HG03095 (cell line): Measurements from ENCODE around the gene TYW1B.
"Not testable (repeated sequence)": the region's sequence is repeated elsewhere in the genome, so short reads cannot be mapped to it uniquely, and the experiment has no call there.

ENCODE experiments used
- ATAC-seq: cut with Tn5 transposase; IDR thresholded peaks from one replicate; pipeline ENCODE4 v1.9.1; 2021; ENCODE audit warnings: moderate library complexity; ENCODE audit not compliant: unreplicated experiment

TYW1B gene

DNA sequence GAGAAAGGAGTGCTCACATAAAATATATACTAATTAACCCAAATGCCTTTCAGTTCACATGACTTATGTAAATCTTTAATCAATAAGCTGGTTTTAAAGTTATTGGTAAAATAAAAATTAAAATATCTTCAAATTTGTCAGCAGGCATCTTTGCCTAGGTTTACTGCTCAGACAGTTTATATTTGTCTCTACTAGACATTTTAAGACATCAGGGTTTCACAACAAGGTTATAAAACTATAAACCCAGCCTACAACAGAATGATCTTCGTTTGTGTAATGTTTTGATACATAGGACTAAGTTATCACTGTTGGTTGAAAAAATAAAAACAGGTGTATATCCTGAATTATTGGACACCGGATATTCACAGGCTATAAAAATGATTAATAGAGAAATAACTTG, 67.4 kb downstream of the TYW1B start:
- ATAC-seq, result no peak

- no peak for ATAC-seq
These were observed 73.7 kb downstream of the TYW1B start for GRCh38 chr7:72754312-72754711.

DNA sequence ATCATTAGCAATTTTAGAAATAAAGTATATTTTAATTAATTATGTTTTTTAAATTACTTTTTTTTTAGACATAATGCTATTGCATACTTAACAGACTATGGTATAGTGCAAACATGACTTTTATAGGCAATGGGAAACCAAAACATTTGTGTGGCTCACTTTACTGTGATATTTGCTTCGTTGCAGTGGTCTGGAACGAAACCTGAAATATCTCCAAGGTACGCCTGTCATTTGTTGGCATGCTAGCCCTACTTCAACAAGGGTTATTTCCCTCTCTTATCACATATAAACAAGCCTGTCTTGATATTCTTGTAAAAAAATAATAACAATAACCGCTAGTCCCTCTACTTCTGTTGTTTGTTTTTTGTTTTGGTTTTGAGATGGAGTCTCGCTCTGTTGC, 74.2 kb downstream of the TYW1B start:
- no peak for ATAC-seq

DNA sequence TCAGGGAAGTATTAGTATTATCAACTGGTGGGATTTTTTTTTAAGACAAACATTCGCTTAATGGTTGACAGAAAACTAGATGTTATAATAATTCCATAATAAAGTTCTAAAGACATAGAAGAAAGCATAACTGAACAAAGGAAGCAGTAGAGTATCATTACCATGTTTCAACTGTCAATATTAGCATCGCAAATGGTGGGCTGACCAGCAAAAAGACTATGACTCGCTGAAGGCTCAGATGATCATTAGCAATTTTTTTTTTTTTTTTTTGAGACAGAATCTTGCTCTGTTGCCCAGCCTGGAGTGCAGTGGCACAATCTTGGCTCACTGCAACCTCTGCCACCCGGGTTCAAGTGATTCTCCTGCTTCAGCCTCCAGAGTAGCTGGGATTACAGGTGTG, 74.8 kb downstream of the TYW1B start:
- not testable (repeated sequence) for ATAC-seq

DNA sequence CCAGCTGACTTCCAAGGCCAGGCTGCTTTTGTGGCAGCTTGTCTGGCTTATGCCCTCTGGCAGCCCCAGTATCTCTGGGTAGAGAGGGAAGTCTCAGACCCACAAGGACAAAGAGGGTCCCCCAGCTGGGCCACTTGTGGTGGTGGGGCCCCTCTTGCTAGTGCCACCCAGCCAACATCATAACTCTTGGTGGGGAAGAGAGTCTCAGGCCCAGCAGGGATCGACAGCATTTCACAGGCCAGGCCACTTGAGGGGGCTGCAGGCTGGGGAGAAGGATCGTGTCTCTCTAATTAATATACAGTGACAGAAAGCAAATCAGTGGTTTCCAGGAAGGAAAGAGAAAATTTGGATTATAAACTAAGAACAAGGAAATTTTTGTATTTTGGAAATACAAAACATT, 76.0 kb downstream of the TYW1B start:
- ATAC-seq, result no peak

- no peak for ATAC-seq
These were observed 76.6 kb downstream of the TYW1B start for GRCh38 chr7:72751378-72751777.

GRCh38 chr7:72748649-72749048, 79.4 kb downstream of the TYW1B start:
- not testable (repeated sequence) for ATAC-seq

DNA sequence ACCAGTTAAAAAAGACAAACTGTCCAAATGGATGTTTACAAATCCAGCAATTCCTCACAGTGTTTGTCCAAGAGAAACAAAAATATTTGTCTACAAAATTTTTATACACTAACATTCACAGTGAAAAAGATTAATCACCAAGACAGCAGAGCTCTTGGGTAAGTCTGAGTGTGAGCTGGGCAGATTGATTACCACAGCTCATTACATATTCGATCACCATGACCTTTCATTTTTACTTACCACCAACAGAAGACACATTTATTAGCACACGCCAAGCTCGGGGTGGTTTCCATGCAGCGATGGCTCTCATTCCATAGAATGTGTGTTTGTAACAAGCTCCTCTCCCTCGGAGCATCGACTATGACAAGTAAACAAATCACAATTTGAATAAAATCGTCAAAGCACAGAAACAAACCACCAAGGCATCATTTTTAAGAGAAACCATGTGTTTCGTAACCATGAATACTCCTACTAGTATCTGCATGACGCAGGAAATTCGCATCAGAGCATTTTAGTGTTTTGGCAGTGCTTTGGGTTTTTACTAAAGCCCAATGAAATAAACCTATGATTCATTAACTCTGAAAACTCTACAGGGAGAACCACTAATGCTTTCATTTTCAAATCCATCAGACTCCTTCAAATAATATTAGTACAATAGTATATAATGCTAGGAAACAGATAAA, 83.6 kb downstream of the TYW1B start:
- ATAC-seq, result not testable (repeated sequence)

DNA sequence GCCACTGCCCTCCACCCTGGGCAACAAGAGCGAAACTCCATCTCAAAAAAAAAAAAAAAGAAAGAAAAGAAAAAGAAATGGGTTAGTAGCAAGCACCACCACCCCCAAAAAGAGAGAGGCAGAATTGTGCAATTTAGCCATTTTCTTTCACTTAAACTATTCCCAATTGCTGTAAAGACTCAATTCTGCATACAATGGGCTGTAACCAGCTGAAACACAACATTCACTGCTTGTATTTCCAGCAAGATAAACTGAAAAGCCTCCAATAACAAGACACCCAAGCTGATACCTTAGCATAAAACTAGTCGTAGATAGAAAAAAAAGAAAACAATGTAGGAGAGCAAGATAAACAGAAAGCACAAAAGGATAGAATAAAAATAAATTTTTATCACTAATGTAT, 84.2 kb downstream of the TYW1B start:
- ATAC-seq, result not testable (repeated sequence)

DNA sequence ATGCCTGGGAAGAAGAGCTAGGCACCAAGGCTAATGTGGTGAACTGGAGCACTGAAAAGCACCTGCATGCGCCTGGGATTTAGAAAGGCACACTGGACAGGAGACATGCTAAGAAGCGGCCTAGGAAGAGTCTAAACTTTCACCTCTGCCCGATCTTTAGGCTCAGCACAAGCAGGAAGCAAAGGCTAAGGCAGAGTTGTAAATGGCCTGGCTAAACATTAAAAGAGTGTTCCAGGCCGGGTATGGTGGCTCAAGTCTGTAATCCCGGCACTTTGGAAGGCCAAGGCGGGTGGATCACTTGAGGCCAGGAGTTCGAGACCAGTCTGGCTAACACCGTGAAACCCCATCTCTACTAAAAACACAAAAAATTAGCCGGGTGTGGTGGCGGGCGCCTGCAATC, 88.3 kb downstream of the TYW1B start:
- not testable (repeated sequence) for ATAC-seq

DNA sequence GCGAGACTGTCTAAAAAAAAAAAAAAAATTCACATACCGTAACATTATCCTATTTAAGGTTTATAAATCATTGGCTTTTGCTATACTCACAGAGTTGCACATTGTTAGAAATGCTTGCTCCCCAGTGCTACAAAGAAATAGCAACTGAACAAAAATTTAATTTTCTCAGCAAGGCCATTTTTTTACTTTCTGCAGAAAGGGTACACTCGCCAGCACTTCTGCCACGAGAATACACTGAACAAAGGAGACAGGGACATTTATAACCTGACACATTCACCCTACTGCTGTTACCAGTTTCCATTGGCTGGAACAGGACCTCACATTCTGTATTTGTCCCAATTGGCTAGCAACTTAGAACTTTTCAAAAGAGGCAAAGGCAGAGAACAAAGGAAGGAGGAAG, 92.1 kb downstream of the TYW1B start:
- not testable (repeated sequence) for ATAC-seq

DNA sequence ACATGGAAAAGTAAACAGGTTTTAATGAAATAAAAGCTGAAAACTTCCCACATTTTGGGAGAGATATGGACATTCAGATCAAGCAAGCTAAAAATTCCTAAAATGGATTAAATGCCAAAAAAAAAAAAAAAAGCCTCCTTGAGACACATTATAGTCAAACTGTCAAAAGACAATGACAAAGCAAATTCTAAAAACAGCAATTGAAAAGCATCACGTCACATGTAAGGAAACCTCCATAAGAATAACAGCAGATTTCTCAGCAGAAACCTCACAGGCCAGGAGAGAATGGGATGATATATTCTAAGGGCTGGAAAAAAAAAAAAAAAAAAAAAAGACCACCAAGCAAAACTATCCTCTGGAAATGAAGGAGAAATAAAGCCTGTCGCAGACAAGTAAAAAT, 97.2 kb downstream of the TYW1B start:
- not testable (repeated sequence) for ATAC-seq

DNA sequence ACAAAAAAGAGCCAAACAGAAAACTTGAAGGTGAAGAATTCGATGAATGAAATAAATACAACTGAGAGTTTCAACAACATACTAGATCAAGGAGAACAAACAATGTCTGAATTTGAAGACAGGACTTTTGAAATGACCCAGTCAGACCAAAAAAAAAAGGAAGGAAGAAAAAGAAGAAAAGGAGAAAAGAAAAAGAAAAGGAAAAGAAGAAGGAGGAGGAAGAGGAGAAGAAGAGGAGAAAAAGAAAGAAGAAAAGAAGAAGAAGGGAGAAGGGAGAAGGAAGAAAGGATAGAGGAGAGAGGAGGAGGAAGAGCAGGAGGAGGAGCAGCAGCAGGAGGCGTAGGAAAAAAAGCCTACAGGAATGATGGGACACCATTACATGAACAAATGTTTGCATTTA, 97.6 kb downstream of the TYW1B start:
- ATAC-seq, result not testable (repeated sequence)

GRCh38 chr7:72729130-72729529, 98.9 kb downstream of the TYW1B start:
- ATAC-seq, result not testable (repeated sequence)

DNA sequence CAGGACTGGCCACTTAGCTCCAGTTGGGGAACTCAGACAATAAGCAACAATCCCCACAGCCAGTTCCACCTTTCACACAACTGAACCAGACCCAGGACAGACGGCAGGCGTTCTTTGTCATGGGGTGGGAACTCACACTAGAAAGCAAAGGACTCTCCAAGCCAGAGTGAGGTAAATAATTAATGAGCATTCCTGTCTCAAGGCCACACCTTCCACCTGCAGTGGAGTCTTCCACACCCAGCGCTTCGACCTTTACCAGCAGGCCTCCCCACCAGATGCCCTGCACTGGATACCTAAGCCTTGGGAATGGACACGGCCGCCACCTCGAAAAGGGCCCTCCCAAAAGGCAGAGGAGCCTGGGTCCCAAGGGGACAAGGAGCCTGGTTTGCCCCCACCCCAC, 105.3 kb downstream of the TYW1B start:
- not testable (repeated sequence) for ATAC-seq

DNA sequence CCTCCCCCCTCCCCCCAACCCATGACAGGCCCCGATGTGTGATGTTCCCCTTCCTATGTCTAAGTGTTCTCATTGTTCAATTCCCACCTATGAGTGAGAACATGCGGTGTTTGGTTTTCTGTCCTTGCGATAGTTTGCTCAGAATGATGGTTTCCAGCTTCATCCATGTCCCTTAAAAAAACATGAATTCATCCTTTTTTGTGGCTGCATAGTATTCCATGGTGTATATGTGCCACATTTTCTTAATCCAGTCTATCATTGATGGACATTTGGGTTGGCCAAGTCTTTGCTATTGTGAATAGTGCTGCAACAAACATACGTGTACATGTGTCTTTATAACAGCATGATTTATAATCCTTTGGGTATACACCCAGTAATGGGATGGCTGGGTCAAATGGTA, 107.1 kb downstream of the TYW1B start:
- ATAC-seq, result not testable (repeated sequence)

GRCh38 chr7:72717252-72717774, 110.7 kb downstream of the TYW1B start:
- not testable (repeated sequence) for ATAC-seq

- ATAC-seq, result not testable (repeated sequence)
These were observed 116.1 kb downstream of the TYW1B start for GRCh38 chr7:72711927-72712326.

DNA sequence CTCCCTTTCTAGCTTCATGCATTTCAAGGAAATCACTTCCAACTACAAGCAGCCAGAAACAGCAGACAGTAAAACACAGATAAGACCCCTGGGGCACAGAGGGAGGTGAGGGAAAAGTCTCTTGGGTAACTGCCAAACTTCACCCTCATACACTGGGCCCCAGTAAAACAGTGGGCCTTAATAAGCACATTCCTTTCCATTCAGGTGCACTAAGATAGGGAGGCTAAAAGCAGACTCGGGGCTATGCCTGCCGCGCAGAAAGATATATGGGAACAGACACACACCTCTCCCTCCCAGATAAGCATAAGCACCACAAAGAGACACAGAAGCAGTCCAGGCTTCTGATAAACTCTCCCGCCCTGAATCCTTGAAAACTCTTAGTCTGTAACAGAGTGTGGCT, 117.0 kb downstream of the TYW1B start:
- ATAC-seq, result no peak

GRCh38 chr7:72709909-72710308, 118.1 kb downstream of the TYW1B start:
- no peak for ATAC-seq

GRCh38 chr7:72708371-72709050, 119.5 kb downstream of the TYW1B start:
- ATAC-seq, result not testable (repeated sequence)

DNA sequence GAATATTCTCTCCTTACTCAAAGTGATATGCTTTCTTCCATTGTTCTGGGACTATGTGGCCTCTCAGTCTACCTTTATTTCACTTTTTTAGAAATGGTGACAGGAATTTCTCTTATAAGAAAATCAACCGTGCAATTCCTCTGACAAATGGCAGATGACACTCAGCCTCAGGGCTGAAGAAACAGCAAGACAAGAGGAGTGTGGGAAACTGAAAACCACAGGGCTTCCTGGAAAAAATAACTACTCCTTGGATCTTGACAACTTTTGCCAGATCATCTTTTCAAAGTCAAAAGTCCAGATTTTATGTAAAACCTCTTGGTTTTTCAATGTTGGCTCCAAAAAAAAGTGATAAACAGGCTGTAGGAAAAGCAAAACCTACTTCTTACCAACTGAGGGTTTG, 121.5 kb downstream of the TYW1B start:
- no peak for ATAC-seq
